GM23338 (cell line): ENCODE measurements around the gene JAZF1. TPM values are rescaled to one million over a fixed set of nuclear protein-coding genes. Genes with fewer than 3 reads are reported as not detected.

ENCODE experiments used
- ATAC-seq: fragments of 200-7000 bp; cut with Tn5 transposase; 3 replicates; pipeline ENCODE4 v1.9.1; 2020
- DNase-seq: peaks from one replicate; pipeline ENCODE4 v3.0.0-alpha.2; 2015; ENCODE audit warnings: low spot score
- H2AFZ ChIP-seq: fragments of 200-600 bp; sonication (generic); 2 replicates; pipeline ENCODE4 v1.8.0; 2016; ENCODE audit warnings: antibody characterized with exemption, mild to moderate bottlenecking, moderate library complexity
- H3F3A ChIP-seq: fragments of 200-600 bp; sonication (generic); replicated peaks from 2 replicates; pipeline ENCODE4 v1.8.0; 2017; ENCODE audit warnings: antibody characterized with exemption, mixed run types, low read depth
- H3K27ac ChIP-seq: fragments of 200-600 bp; sonication (generic); 2 replicates; pipeline ENCODE4 v1.6.1; 2016; ENCODE audit warnings: low read depth
- H3K27me3 ChIP-seq: fragments of 200-600 bp; sonication (generic); 2 replicates; pipeline ENCODE4 v1.8.0; 2016; ENCODE audit warnings: mild to moderate bottlenecking, mixed run types, moderate library complexity; ENCODE audit not compliant: insufficient read depth
- H3K36me3 ChIP-seq: fragments of 200-600 bp; sonication (generic); 2 replicates; pipeline ENCODE4 v1.8.0; 2016; ENCODE audit warnings: mild to moderate bottlenecking; ENCODE audit not compliant: insufficient read depth
- H3K4me1 ChIP-seq: fragments of 200-600 bp; sonication (generic); 2 replicates; pipeline ENCODE4 v1.8.0; 2016; ENCODE audit warnings: mild to moderate bottlenecking, moderate library complexity; ENCODE audit not compliant: insufficient read depth
- H3K4me2 ChIP-seq: fragments of 200-600 bp; sonication (generic); 2 replicates; pipeline ENCODE4 v1.7.1; 2017; ENCODE audit warnings: mixed run types
- H3K4me3 ChIP-seq: fragments of 200-600 bp; sonication (generic); 2 replicates; pipeline ENCODE4 v1.6.1; 2016; ENCODE audit warnings: mixed run types
- H3K79me2 ChIP-seq: fragments of 200-600 bp; sonication (generic); replicated peaks from 2 replicates; pipeline ENCODE4 v1.8.0; 2017; ENCODE audit warnings: mild to moderate bottlenecking; ENCODE audit not compliant: insufficient read depth
- H3K9me2 ChIP-seq: fragments of 200-600 bp; sonication (generic); 2 replicates; pipeline ENCODE4 v1.8.0; 2017; ENCODE audit not compliant: insufficient read depth
- H4K20me1 ChIP-seq: fragments of 200-600 bp; sonication (generic); replicated peaks from 2 replicates; pipeline ENCODE4 v1.8.0; 2017; ENCODE audit warnings: mild to moderate bottlenecking; ENCODE audit not compliant: insufficient read depth
- H3K27ac Mint-ChIP-seq: 2 replicates; pipeline ENCODE4 v1.8.0; 2020; ENCODE audit warnings: inconsistent platforms, mild to moderate bottlenecking, moderate library complexity, mixed read lengths
- H3K27me3 Mint-ChIP-seq: 3 replicates; pipeline ENCODE4 v1.8.0; 2022; ENCODE audit warnings: low read depth, mild to moderate bottlenecking, moderate library complexity, mixed read lengths, inconsistent platforms; ENCODE audit not compliant: insufficient read depth, poor library complexity
- H3K36me3 Mint-ChIP-seq: 3 replicates; pipeline ENCODE4 v1.8.0; 2021; ENCODE audit warnings: low read depth, mild to moderate bottlenecking, inconsistent platforms, moderate library complexity, mixed read lengths
- H3K4me1 Mint-ChIP-seq: 3 replicates; pipeline ENCODE4 v1.8.0; 2020; ENCODE audit warnings: mild to moderate bottlenecking, inconsistent platforms, mixed read lengths
- H3K4me3 Mint-ChIP-seq: 3 replicates; pipeline ENCODE4 v1.8.0; 2021; ENCODE audit warnings: moderate library complexity, mild to moderate bottlenecking, inconsistent platforms, mixed read lengths
- H3K9me3 Mint-ChIP-seq: 3 replicates; pipeline ENCODE4 v1.8.0; 2020; ENCODE audit warnings: moderate library complexity, mild to moderate bottlenecking, inconsistent platforms, mixed read lengths
- CREB1 ChIP-seq: fragments of 250-450 bp; sonication (Bioruptor Pico); IDR thresholded peaks from 2 replicates; pipeline ENCODE4 v1.5.0; 2020; ENCODE audit warnings: low read depth, mild to moderate bottlenecking, moderate library complexity
- EZH2 ChIP-seq: fragments of 200-600 bp; sonication (generic); IDR thresholded peaks from one replicate; pipeline ENCODE4 v1.8.0; 2017; ENCODE audit warnings: antibody characterized with exemption, mild to moderate bottlenecking, low read depth; ENCODE audit not compliant: unreplicated experiment
- EZH2phosphoT487 ChIP-seq: fragments of 200-600 bp; sonication (generic); IDR thresholded peaks from one replicate; pipeline ENCODE4 v1.8.1; 2018; ENCODE audit warnings: antibody characterized with exemption; ENCODE audit not compliant: unreplicated experiment
- JUNB ChIP-seq: IDR thresholded peaks from one replicate; pipeline ENCODE4 v1.6.1; 2016; ENCODE audit warnings: antibody characterized with exemption; ENCODE audit not compliant: unreplicated experiment
- REST ChIP-seq: IDR thresholded peaks from one replicate; pipeline ENCODE4 v1.6.1; 2018; ENCODE audit warnings: antibody characterized with exemption; ENCODE audit not compliant: unreplicated experiment
- STAT1 ChIP-seq: IDR thresholded peaks from one replicate; pipeline ENCODE4 v1.6.1; 2016; ENCODE audit warnings: antibody characterized with exemption; ENCODE audit not compliant: unreplicated experiment
- ZNF114 ChIP-seq: fragments of 250-450 bp; sonication (Bioruptor Pico); IDR thresholded peaks from 2 replicates; pipeline ENCODE4 v1.5.0; 2020; ENCODE audit warnings: mild to moderate bottlenecking, moderate library complexity
- ZNF331 ChIP-seq: fragments of 250-450 bp; sonication (Bioruptor Pico); IDR thresholded peaks from 2 replicates; pipeline ENCODE4 v1.5.0; 2020; ENCODE audit warnings: low read depth, mild to moderate bottlenecking, moderate library complexity
- polyA plus RNA-seq: library from polyadenylated mRNA; unstranded; fragments of >200 nt; fragmentation: Nextera tagmentation; extraction: Ambion mirVana; gene quantifications from 2 replicates; pipeline ENCODE4 v1.2.1, GENCODE V29; 2016
- total RNA-seq: library from RNA; depleted of rRNA; stranded (reverse); fragments of >200 nt; shearing (Covaris generic); gene quantifications from 2 replicates; pipeline ENCODE4 v1.2.3, GENCODE V29; 2014

The JAZF1 gene
- total and polyA plus RNA-seq, 2 experiments from 2014 or later = 12.2 to 22.2 TPM

GRCh38 chr7:28176174-28176573 lies 4.4 kb downstream of the JAZF1 start:
- DNase-seq (no peak), ATAC-seq (no peak)
- Histone ChIP-seq H3K27ac (no peak overlapping the region), H4K20me1 (no peaks in the 10 kb centered on the region; the same call in 1 of the 2 replicates), H2AFZ (no peak overlapping the region), H3F3A (0 out of 2 replicates have a peak, but pooled peaks cover 3% of the 10 kb centered on the region), H3K4me3 (no peak overlapping the region), H3K27me3 (0 out of 2 replicates have a peak, but pooled peaks cover 3% of the 10 kb centered on the region), H3K4me2 (no peak overlapping the region), H3K4me1 (peaks cover 75% of the 10 kb centered on the region), H3K79me2 (peaks cover 79% of the 10 kb centered on the region), H3K36me3 (no peaks in the 10 kb centered on the region), H3K9me2 (no peaks in the 10 kb centered on the region)
- no peak for TF ChIP-seq REST
- H3K9me3 Mint-ChIP-seq = peaks cover 2% of the 10 kb centered on the region; the same call in 1 of the 3 replicates
- peaks cover 12% of the 10 kb centered on the region for H3K27me3 Mint-ChIP-seq
- no peak overlapping the region for H3K27ac Mint-ChIP-seq
- peaks cover 53% of the 10 kb centered on the region for H3K4me1 Mint-ChIP-seq
- H3K4me3 Mint-ChIP-seq = no peak overlapping the region
- H3K36me3 Mint-ChIP-seq = peaks cover 3% of the 10 kb centered on the region; the same call in 1 of the 3 replicates

GRCh38 chr7:28174901-28175661 lies 5.5 kb downstream of the JAZF1 start:
- peaks cover 87% of the 10 kb centered on the region for H3K79me2 ChIP-seq
- H4K20me1 ChIP-seq = no peaks in the 10 kb centered on the region; the same call in 1 of the 2 replicates
- no peak overlapping the region for H3K4me3 ChIP-seq
- 0 out of 2 replicates have a peak, but pooled peaks cover 3% of the 10 kb centered on the region for H3K27me3 ChIP-seq
- no peaks in the 10 kb centered on the region for H3F3A ChIP-seq
- Mint-ChIP-seq H3K36me3 (no peaks in the 10 kb centered on the region), H3K4me3 (no peak overlapping the region), H3K4me1 (peaks cover 57% of the 10 kb centered on the region), H3K9me3 (no peaks in the 10 kb centered on the region), H3K27ac (no peak overlapping the region), H3K27me3 (peaks cover 8% of the 10 kb centered on the region)
- ATAC-seq (no peak), DNase-seq (no peak)
- H3K36me3 ChIP-seq = no peaks in the 10 kb centered on the region
- H3K4me2 ChIP-seq = no peak overlapping the region
- peaks cover 79% of the 10 kb centered on the region for H3K4me1 ChIP-seq
- H2AFZ ChIP-seq = no peak overlapping the region
- no peaks in the 10 kb centered on the region for H3K9me2 ChIP-seq
- no peak overlapping the region for H3K27ac ChIP-seq
- TF ChIP-seq JUNB = no peak
- TF ChIP-seq EZH2 = no peak
- TF ChIP-seq STAT1 = no peak
- TF ChIP-seq CREB1 (CRISPR knock-in tag) = no peak
- TF ChIP-seq REST = no peak
- no peak for TF ChIP-seq ZNF114 (CRISPR knock-in tag)
- TF ChIP-seq ZNF331 (CRISPR knock-in tag) = no peak
- no peak for TF ChIP-seq EZH2phosphoT487
